GM12864 (cell line): ENCODE results near the gene THAP3.
"Not testable (repeated sequence)": the region's sequence is repeated elsewhere in the genome, so short reads cannot be mapped to it uniquely, and the experiment has no call there.

Source experiments
- DNase-seq: peaks from one replicate; pipeline ENCODE4 v3.0.0-alpha.2; 2011; ENCODE audit warnings: low read depth
- H3K4me3 ChIP-seq: 2 replicates; pipeline ENCODE4 v1.5.1; 2011; ENCODE audit warnings: mild to moderate bottlenecking, low read depth, low read length, control low read depth
- TF ChIP-seq, protein P1 (sequence below): IDR thresholded peaks from 2 replicates; pipeline ENCODE4 v1.5.1; 2011; ENCODE audit warnings: low read depth, mild to moderate bottlenecking, moderate library complexity, low read length, control low read depth, inconsistent platforms; ENCODE audit errors: missing control alignments

Gene THAP3

DNA sequence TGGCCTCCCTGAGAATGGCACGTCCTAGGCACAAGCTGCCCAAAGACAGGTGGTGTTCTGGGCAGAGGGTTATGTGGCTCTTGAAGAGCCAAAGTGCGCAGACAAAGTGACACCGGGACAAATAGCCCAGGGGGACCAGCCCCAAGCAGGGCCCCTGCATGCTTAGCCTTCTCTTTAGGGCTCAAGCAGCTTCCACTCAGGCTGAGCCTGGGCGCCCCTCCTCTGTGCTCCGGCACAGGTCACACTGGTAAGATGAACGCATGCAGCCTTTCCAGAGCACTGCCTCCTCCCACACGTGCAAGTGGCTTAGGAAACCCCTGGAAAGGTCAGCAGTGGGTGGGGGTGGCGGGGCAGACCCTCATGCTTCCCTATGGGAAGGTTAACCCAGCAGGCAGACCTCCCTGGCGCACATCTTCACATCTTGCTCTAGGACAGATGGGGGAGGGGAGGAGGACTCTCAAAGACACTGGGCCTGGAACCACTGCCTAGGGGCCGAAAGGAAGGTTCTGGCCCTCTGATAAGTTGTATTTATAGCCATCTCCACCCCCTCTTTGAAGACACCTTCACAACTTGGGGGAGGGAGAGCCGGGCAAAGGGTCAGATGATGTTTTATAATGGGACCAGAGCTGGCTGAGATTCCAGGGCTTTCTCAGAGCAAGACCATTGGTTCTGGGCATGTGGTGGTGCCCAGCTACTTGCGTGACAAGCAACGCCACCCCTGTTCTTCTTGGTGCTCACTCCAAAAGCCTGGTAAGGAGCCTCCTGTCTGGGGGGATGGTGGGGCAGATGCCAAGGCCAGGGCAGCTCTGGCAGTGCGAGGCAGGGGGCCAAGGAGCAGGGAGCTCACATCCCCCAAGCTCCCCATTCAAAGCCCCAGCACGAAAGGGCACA, 27.5 kb upstream of the THAP3 start:
- TF ChIP-seq, protein P1, sequence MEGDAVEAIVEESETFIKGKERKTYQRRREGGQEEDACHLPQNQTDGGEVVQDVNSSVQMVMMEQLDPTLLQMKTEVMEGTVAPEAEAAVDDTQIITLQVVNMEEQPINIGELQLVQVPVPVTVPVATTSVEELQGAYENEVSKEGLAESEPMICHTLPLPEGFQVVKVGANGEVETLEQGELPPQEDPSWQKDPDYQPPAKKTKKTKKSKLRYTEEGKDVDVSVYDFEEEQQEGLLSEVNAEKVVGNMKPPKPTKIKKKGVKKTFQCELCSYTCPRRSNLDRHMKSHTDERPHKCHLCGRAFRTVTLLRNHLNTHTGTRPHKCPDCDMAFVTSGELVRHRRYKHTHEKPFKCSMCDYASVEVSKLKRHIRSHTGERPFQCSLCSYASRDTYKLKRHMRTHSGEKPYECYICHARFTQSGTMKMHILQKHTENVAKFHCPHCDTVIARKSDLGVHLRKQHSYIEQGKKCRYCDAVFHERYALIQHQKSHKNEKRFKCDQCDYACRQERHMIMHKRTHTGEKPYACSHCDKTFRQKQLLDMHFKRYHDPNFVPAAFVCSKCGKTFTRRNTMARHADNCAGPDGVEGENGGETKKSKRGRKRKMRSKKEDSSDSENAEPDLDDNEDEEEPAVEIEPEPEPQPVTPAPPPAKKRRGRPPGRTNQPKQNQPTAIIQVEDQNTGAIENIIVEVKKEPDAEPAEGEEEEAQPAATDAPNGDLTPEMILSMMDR, result no peak
- no peak for DNase-seq
- no peak overlapping the region for H3K4me3 ChIP-seq

GRCh38 chr1:6597777-6598131, 26.9 kb upstream of the THAP3 start:
- TF ChIP-seq, protein P1, result no peak
- DNase-seq, result no peak
- no peak overlapping the region for H3K4me3 ChIP-seq

GRCh38 chr1:6599141-6599975, 25.3 kb upstream of the THAP3 start:
- no peak for DNase-seq
- peak overlapping the region; percentile 75 for H3K4me3 ChIP-seq
- TF ChIP-seq, protein P1, result no peak

GRCh38 chr1:6599991-6600390, 24.7 kb upstream of the THAP3 start:
- DNase-seq, result not testable (repeated sequence)
- peak overlapping the region; percentile 75 for H3K4me3 ChIP-seq

- peak overlapping the region; percentile 75 for H3K4me3 ChIP-seq
- DNase-seq, result no peak
- TF ChIP-seq, protein P1, result no peak
These were observed 24.1 kb upstream of the THAP3 start for GRCh38 chr1:6600410-6601048.

DNA sequence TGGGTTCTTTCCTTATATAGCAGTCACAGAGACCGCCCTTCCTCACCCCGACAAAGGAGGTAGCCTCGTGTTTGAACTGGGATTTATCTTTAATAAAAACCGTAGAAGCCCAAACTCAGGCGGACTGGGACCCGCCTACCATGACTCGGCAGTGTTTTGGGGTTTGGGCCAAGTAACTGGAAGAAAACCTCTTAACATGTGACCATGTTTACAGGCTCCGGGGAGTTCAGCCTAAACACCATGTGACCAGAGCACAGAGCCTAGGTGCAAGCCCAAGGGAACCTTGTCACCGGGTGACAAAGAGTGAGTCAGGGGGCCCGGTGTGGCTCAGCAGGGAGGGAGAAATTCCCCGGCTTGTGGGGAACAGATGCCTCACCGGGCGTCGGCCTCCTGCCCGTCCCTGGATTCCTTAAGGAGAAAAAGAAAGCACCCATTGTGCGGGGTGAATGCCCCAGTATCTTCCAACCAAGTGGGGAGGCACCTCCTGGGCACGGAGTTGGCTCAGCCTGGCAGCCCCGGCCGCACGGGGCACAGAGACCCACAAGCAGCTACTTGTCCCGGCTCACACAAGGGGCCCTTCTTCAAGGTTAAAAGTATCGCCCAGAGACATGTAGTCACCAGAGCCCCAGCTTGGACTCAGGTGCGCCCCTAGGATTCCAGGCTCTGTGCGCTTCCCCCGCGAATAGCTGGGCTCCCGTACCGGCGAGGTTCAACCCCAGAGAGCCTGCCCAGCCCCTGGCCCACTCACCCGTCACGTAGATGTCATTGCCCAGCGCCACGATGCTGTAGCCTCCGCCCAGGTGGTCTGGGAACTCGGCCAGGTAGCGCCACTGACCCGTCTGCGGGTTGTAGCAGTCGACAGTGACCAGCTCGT, 23.4 kb upstream of the THAP3 start:
- DNase-seq, result no peak
- TF ChIP-seq, protein P1, result no peak
- H3K4me3 ChIP-seq, result peak overlapping the region; percentile 75
